OCI-LY3 (cell line): Measurements from ENCODE around the gene TSPOAP1.

Experiments used
- H2AFZ ChIP-seq: fragments of 200-600, 300-600 bp; shearing (Covaris generic); 2 replicates; pipeline ENCODE4 v1.6.0; 2014; ENCODE audit warnings: antibody characterized with exemption, low read depth, low read length
- H3K27ac ChIP-seq: fragments of 200-600, 300-600 bp; sonication (generic); 2 replicates; pipeline ENCODE4 v1.5.1; 2014; ENCODE audit warnings: mild to moderate bottlenecking, low read length, moderate library complexity, mixed read lengths
- H3K27me3 ChIP-seq: fragments of 200-600, 300-600 bp; sonication (generic); 2 replicates; pipeline ENCODE4 v1.6.1; 2014; ENCODE audit warnings: low read depth, low read length, mixed read lengths
- H3K36me3 ChIP-seq: fragments of 200-600, 300-600 bp; sonication (generic); replicated peaks from 2 replicates; pipeline ENCODE3; 2014; ENCODE audit warnings: low read depth, low read length, mixed read lengths
- H3K4me1 ChIP-seq: fragments of 300-600, 200-600 bp; sonication (generic); 2 replicates; pipeline ENCODE4 v1.6.1; 2014; ENCODE audit warnings: low read length, mixed read lengths
- H3K4me2 ChIP-seq: fragments of 200-600, 300-600 bp; sonication (generic); 2 replicates; pipeline ENCODE4 v1.6.1; 2014; ENCODE audit warnings: low read length, mixed read lengths
- H3K4me3 ChIP-seq: fragments of 300-600, 200-600 bp; sonication (generic); 2 replicates; pipeline ENCODE4 v1.5.1; 2014; ENCODE audit warnings: antibody characterized with exemption, mild to moderate bottlenecking, low read length, moderate library complexity
- H3K79me2 ChIP-seq: fragments of 300-600, 200-600 bp; shearing (Covaris generic); 2 replicates; pipeline ENCODE4 v1.6.1; 2014; ENCODE audit warnings: mild to moderate bottlenecking, low read length, mixed read lengths
- H3K9ac ChIP-seq: fragments of 300-600, 200-600 bp; shearing (Covaris generic); 2 replicates; pipeline ENCODE4 v1.6.0; 2014; ENCODE audit warnings: mild to moderate bottlenecking, low read length, moderate library complexity
- H3K9me3 ChIP-seq: fragments of 200-600, 300-600 bp; shearing (Covaris generic); 2 replicates; pipeline ENCODE4 v1.6.1; 2014; ENCODE audit warnings: low read length, mixed read lengths; ENCODE audit not compliant: insufficient read depth
- H4K20me1 ChIP-seq: fragments of 200-600, 300-600 bp; sonication (generic); 2 replicates; pipeline ENCODE4 v1.6.1; 2016; ENCODE audit warnings: low read length, mixed read lengths; ENCODE audit not compliant: insufficient read depth
- EZH2phosphoT487 ChIP-seq: fragments of 200-600 bp; shearing (Covaris generic); IDR thresholded peaks from 2 replicates; pipeline ENCODE4 v1.6.1; 2018; ENCODE audit warnings: antibody characterized with exemption, mixed run types, low read depth
- TF ChIP-seq, protein P1 (sequence below): fragments of 200-600, 300-600 bp; sonication (generic); IDR thresholded peaks from 2 replicates; pipeline ENCODE4 v1.5.1; 2014; ENCODE audit warnings: antibody characterized with exemption, low read length, low read depth

Gene TSPOAP1

DNA sequence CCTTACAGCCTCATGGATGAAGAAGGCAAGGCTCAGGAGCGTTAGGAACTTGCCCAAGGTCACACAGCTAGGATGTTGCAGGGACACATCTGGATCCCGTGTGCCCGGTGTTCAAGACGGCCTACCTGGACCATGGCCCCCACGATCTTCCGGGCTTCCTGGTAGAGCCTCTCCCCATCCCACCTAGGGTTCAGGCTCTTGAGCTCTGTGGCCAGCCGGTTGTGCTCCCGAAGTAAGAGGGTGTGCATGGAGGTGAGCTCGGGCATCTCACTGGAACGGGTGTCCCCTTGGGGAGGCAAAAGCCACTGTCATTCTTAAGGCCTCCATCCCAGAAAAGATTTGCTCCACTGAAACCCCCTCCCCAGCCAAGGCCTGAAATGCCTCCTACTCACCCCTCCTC lies 53.2 kb downstream of the TSPOAP1 start:
- Histone ChIP-seq H3K4me3 (no peak overlapping the region), H3K4me1 (no peaks in the 10 kb centered on the region), H3K4me2 (no peak overlapping the region), H3K9me3 (no peaks in the 10 kb centered on the region), H3K36me3 (no peaks in the 10 kb centered on the region), H3K27me3 (peaks cover 18% of the 10 kb centered on the region), H3K9ac (no peak overlapping the region), H4K20me1 (no peaks in the 10 kb centered on the region), H3K79me2 (no peaks in the 10 kb centered on the region), H3K27ac (no peak overlapping the region), H2AFZ (no peak overlapping the region)
- TF ChIP-seq EZH2phosphoT487: no peak
- TF ChIP-seq, protein P1, sequence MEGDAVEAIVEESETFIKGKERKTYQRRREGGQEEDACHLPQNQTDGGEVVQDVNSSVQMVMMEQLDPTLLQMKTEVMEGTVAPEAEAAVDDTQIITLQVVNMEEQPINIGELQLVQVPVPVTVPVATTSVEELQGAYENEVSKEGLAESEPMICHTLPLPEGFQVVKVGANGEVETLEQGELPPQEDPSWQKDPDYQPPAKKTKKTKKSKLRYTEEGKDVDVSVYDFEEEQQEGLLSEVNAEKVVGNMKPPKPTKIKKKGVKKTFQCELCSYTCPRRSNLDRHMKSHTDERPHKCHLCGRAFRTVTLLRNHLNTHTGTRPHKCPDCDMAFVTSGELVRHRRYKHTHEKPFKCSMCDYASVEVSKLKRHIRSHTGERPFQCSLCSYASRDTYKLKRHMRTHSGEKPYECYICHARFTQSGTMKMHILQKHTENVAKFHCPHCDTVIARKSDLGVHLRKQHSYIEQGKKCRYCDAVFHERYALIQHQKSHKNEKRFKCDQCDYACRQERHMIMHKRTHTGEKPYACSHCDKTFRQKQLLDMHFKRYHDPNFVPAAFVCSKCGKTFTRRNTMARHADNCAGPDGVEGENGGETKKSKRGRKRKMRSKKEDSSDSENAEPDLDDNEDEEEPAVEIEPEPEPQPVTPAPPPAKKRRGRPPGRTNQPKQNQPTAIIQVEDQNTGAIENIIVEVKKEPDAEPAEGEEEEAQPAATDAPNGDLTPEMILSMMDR: no peak

DNA sequence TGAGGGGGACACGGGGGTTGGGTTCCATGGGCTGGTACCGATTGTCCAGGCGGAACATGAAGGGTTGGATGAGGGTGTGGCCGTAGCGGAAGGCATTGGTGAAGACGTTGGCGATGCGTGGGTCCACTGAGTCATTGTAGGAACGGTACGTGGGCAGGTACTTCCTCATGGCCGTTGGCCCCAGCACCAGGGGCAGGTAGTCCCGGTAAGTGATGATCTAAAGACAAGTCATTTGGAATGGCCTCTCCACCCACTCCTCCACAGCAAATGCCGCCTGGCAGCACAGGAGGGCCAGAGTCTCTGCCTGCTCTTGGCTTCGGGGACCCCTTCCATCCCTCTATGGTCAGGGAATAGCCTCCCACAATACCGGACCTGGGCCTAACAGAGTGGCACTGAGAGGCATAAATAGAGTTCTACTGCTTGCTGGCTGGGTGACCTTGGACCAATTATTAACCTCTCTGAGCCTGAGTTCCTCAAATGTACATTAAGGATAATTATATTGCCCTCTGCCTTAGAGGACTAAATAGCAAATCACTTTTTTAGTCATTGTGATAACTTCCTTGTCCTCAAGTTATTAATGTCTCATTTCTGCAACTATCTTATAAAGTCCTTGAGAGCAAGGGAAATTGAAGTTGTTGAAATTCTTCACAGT lies 55.0 kb downstream of the TSPOAP1 start:
- no peaks in the 10 kb centered on the region for H4K20me1 ChIP-seq
- no peaks in the 10 kb centered on the region for H3K4me1 ChIP-seq
- no peak overlapping the region for H3K4me2 ChIP-seq
- no peak overlapping the region for H2AFZ ChIP-seq
- H3K36me3 ChIP-seq: no peaks in the 10 kb centered on the region
- no peak for TF ChIP-seq EZH2phosphoT487
- TF ChIP-seq, protein P1: no peak
- peaks cover 18% of the 10 kb centered on the region for H3K27me3 ChIP-seq
- no peak overlapping the region for H3K27ac ChIP-seq
- H3K4me3 ChIP-seq: no peak overlapping the region
- no peaks in the 10 kb centered on the region for H3K79me2 ChIP-seq
- no peaks in the 10 kb centered on the region for H3K9me3 ChIP-seq
- no peak overlapping the region for H3K9ac ChIP-seq

DNA sequence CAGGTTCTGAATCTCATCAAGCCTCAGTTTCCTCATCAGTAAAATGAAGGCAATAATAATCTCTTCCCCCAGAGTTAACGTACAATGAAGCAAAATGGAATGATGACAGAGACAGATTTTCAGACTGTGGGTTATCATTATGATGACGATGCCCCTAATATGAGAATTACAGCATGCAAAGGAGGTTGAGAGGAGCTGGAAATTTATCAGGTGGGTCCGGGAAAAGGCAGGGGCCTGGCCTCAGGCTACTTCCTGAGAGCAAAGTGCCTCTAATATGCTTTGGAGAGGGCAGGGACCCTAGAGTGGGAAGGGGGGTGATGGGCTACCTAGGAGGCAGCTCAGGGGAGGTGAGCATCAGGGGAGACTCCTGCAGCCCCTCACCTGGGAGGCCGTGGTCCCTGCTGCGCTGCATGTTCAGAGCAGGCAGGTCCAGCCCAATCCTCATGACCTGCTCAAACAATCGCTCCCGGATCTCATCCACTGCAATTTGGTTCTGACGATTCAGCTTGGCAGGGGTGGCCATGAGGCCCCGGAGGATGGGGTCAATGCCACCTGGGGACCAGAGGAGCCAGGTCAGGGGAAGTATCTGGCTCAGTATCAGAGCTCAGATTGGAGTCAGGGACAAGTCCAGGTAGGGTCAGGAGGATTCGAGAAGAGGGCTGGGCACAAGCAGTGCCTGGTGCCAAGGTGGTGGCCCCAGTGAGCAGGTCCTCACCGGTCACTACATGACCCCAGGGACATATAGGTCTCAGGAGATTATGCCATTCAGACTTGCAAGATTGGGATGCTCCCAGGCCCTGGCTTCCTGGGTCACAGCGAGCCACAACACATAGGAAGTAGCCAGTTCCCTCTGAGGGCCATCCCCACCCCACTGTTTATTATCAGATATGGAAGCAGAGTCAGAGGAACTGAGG lies 56.0 kb downstream of the TSPOAP1 start:
- Histone ChIP-seq H3K36me3 (no peaks in the 10 kb centered on the region), H3K27me3 (peaks cover 18% of the 10 kb centered on the region), H3K27ac (no peak overlapping the region), H3K4me2 (no peak overlapping the region), H3K9ac (no peak overlapping the region), H3K4me1 (no peaks in the 10 kb centered on the region), H3K79me2 (no peaks in the 10 kb centered on the region), H4K20me1 (no peaks in the 10 kb centered on the region), H3K4me3 (no peak overlapping the region), H2AFZ (no peak overlapping the region), H3K9me3 (no peaks in the 10 kb centered on the region)
- TF ChIP-seq EZH2phosphoT487: no peak
- TF ChIP-seq, protein P1: no peak

DNA sequence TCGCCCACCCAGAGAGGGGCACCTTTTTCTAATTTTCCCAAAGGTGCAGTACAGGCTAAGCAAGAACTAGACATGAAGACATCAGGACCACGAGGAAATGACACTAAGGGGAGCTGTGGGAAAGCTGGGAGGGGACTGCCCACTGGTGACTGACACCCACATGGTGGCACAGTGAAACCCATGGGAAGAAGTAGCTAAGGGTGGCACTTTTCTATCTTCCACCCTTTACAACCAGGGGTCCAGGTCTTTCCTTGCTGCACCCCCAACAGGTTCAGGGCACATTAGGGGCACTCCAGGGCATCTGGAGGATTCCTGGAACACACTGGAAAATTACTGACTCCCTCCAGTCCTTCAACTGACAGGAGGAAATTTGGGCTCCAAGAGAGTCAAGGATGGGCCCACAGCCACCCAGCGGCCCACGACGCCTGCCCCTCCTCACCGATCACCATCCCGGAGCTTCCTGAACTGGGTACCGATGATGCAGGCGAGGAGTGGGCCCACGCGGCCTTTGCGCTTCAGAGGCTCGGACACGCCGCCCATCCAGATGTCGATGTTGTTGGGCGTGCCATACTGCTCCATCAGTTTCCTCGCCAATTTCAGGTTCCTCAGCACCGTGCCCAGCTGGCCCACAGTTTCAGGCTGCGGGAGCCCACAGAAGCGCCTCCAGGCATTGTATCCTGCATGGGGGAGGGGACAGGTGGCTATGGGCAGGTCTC lies 57.2 kb downstream of the TSPOAP1 start:
- H3K36me3 ChIP-seq: no peaks in the 10 kb centered on the region
- no peak for TF ChIP-seq EZH2phosphoT487
- H2AFZ ChIP-seq: no peak overlapping the region
- H3K27me3 ChIP-seq: peaks cover 18% of the 10 kb centered on the region
- H3K4me2 ChIP-seq: no peak overlapping the region
- no peaks in the 10 kb centered on the region for H3K4me1 ChIP-seq
- H3K79me2 ChIP-seq: no peaks in the 10 kb centered on the region
- H4K20me1 ChIP-seq: no peaks in the 10 kb centered on the region
- no peak overlapping the region for H3K4me3 ChIP-seq
- H3K9ac ChIP-seq: no peak overlapping the region
- H3K27ac ChIP-seq: no peak overlapping the region
- no peaks in the 10 kb centered on the region for H3K9me3 ChIP-seq
